ENCODE data around the gene ZNF106.

DNA sequence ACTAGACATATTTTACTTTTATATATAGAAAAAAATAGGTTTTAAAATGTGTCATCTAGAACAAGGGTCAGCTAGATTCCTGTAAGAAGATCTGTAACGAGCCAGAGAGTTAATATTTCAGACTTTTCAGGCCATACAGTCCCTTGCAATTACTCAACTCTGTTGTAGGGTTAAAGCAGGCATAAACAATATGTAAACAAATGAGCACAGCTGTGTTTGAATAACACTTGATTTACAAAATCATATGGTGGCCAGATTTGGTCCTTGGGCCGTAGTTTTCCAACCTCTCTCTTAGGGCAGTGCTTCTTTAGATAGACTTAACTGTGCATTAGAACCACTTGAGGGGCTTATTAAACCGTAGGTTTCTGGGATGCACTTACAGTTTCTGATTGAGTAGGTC is 38.0 kb upstream of the ZNF106 start:
- TF ChIP-seq NFE2L1 (CRISPR knock-in tag; IDR thresholded peaks at IDR 0.05) (no peak), ZNF317 (CRISPR knock-in tag; IDR thresholded peaks at IDR 0.05; ENCODE audit: borderline replicate concordance, low read depth) (no peak), ETV6 (CRISPR knock-in tag; IDR thresholded peaks at IDR 0.05) (no peak), SMAD3 (CRISPR knock-in tag; IDR thresholded peaks at IDR 0.05; ENCODE audit: borderline replicate concordance) (no peak), ZNF138 (CRISPR knock-in tag; conservative IDR thresholded peaks at IDR 0.05) (no peak), NR2C2 (CRISPR knock-in tag; IDR thresholded peaks at IDR 0.05) (no peak), ELF4 (CRISPR knock-in tag; IDR thresholded peaks at IDR 0.05; ENCODE audit: low read depth) (no peak)
- TF ChIP-seq, protein P1, sequence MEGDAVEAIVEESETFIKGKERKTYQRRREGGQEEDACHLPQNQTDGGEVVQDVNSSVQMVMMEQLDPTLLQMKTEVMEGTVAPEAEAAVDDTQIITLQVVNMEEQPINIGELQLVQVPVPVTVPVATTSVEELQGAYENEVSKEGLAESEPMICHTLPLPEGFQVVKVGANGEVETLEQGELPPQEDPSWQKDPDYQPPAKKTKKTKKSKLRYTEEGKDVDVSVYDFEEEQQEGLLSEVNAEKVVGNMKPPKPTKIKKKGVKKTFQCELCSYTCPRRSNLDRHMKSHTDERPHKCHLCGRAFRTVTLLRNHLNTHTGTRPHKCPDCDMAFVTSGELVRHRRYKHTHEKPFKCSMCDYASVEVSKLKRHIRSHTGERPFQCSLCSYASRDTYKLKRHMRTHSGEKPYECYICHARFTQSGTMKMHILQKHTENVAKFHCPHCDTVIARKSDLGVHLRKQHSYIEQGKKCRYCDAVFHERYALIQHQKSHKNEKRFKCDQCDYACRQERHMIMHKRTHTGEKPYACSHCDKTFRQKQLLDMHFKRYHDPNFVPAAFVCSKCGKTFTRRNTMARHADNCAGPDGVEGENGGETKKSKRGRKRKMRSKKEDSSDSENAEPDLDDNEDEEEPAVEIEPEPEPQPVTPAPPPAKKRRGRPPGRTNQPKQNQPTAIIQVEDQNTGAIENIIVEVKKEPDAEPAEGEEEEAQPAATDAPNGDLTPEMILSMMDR (IDR thresholded peaks at IDR 0.05) = no peak
- TF ChIP-seq, protein P2, sequence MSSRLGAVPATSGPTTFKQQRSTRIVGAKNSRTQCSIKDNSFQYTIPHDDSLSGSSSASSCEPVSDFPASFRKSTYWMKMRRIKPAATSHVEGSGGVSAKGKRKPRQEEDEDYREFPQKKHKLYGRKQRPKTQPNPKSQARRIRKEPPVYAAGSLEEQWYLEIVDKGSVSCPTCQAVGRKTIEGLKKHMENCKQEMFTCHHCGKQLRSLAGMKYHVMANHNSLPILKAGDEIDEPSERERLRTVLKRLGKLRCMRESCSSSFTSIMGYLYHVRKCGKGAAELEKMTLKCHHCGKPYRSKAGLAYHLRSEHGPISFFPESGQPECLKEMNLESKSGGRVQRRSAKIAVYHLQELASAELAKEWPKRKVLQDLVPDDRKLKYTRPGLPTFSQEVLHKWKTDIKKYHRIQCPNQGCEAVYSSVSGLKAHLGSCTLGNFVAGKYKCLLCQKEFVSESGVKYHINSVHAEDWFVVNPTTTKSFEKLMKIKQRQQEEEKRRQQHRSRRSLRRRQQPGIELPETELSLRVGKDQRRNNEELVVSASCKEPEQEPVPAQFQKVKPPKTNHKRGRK (CRISPR knock-in tag; IDR thresholded peaks at IDR 0.05; ENCODE audit: borderline replicate concordance) = no peak
- TF ChIP-seq, protein P3, sequence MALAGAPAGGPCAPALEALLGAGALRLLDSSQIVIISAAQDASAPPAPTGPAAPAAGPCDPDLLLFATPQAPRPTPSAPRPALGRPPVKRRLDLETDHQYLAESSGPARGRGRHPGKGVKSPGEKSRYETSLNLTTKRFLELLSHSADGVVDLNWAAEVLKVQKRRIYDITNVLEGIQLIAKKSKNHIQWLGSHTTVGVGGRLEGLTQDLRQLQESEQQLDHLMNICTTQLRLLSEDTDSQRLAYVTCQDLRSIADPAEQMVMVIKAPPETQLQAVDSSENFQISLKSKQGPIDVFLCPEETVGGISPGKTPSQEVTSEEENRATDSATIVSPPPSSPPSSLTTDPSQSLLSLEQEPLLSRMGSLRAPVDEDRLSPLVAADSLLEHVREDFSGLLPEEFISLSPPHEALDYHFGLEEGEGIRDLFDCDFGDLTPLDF (CRISPR knock-in tag; IDR thresholded peaks at IDR 0.05) = no peak
- TF ChIP-seq, protein P4, sequence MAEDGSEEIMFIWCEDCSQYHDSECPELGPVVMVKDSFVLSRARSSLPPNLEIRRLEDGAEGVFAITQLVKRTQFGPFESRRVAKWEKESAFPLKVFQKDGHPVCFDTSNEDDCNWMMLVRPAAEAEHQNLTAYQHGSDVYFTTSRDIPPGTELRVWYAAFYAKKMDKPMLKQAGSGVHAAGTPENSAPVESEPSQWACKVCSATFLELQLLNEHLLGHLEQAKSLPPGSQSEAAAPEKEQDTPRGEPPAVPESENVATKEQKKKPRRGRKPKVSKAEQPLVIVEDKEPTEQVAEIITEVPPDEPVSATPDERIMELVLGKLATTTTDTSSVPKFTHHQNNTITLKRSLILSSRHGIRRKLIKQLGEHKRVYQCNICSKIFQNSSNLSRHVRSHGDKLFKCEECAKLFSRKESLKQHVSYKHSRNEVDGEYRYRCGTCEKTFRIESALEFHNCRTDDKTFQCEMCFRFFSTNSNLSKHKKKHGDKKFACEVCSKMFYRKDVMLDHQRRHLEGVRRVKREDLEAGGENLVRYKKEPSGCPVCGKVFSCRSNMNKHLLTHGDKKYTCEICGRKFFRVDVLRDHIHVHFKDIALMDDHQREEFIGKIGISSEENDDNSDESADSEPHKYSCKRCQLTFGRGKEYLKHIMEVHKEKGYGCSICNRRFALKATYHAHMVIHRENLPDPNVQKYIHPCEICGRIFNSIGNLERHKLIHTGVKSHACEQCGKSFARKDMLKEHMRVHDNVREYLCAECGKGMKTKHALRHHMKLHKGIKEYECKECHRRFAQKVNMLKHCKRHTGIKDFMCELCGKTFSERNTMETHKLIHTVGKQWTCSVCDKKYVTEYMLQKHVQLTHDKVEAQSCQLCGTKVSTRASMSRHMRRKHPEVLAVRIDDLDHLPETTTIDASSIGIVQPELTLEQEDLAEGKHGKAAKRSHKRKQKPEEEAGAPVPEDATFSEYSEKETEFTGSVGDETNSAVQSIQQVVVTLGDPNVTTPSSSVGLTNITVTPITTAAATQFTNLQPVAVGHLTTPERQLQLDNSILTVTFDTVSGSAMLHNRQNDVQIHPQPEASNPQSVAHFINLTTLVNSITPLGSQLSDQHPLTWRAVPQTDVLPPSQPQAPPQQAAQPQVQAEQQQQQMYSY (CRISPR knock-in tag; IDR thresholded peaks at IDR 0.05) = no peak
